Measurements from ENCODE around the gene NDUFA12. TPM values are rescaled to one million over a fixed set of nuclear protein-coding genes. Genes with fewer than 3 reads are reported as not detected.
"Not testable (repeated sequence)": the region's sequence is repeated elsewhere in the genome, so short reads cannot be mapped to it uniquely, and the experiment has no call there.

The NDUFA12 gene
- total and polyA plus RNA-seq, 4 donors, result 105 to 162 (median 157) TPM

GRCh38 chr12:95004610-95005009 is 1.1 kb upstream of the NDUFA12 start:
- peaks cover 1% of the 10 kb centered on the region for H3K9me3 ChIP-seq (ENCODE audit: control insufficient read depth, insufficient read depth, low read length)
- peaks cover 11% of the 10 kb centered on the region for H3K4me1 ChIP-seq (ENCODE audit: control insufficient read depth, insufficient read depth, low read length)
- no peak for DNase-seq (ENCODE audit: low read depth in 4 of 6, low spot score in 6 of 6)
- peaks cover 12% of the 10 kb centered on the region for H3K36me3 ChIP-seq (ENCODE audit: control insufficient read depth, insufficient read depth, low read length)
- WGBS (ENCODE audit: insufficient coverage), result no CpG with 5 or more reads among the region's 2 CpGs
- H3K27ac ChIP-seq (ENCODE audit: low read depth, low read length), result no peak overlapping the region
- H3K27me3 ChIP-seq (ENCODE audit: control insufficient read depth, insufficient read depth, low read length), result no peaks in the 10 kb centered on the region
- H3K4me3 ChIP-seq (ENCODE audit: low read depth, low read length), result no peak overlapping the region

- Histone ChIP-seq H3K27me3 (ENCODE audit: control insufficient read depth, insufficient read depth, low read length) (no peaks in the 10 kb centered on the region), H3K36me3 (ENCODE audit: control insufficient read depth, insufficient read depth, low read length) (peaks cover 12% of the 10 kb centered on the region), H3K9me3 (ENCODE audit: control insufficient read depth, insufficient read depth, low read length) (peaks cover 1% of the 10 kb centered on the region), H3K4me3 (ENCODE audit: low read depth, low read length) (peak overlapping the region; percentile 92), H3K27ac (ENCODE audit: low read depth, low read length) (peak overlapping the region; percentile 91), H3K4me1 (ENCODE audit: control insufficient read depth, insufficient read depth, low read length) (peaks cover 11% of the 10 kb centered on the region)
- 5% methylated on average over 3 of the region's 15 CpGs for WGBS (ENCODE audit: insufficient coverage)
- DNase-seq (ENCODE audit: low read depth in 4 of 6, low spot score in 6 of 6), result no peak
Observed at GRCh38 chr12:95003921-95004272, 400 bp upstream of the NDUFA12 start.

GRCh38 chr12:95002754-95003153 is 743 bp downstream of the NDUFA12 start:
- Histone ChIP-seq H3K27ac (ENCODE audit: low read depth, low read length) (peak overlapping the region; percentile 91), H3K4me1 (ENCODE audit: control insufficient read depth, insufficient read depth, low read length) (peaks cover 11% of the 10 kb centered on the region), H3K36me3 (ENCODE audit: control insufficient read depth, insufficient read depth, low read length) (peaks cover 12% of the 10 kb centered on the region), H3K4me3 (ENCODE audit: low read depth, low read length) (peak overlapping the region; percentile 92), H3K9me3 (ENCODE audit: control insufficient read depth, insufficient read depth, low read length) (no peaks in the 10 kb centered on the region), H3K27me3 (ENCODE audit: control insufficient read depth, insufficient read depth, low read length) (no peaks in the 10 kb centered on the region)
- WGBS (ENCODE audit: insufficient coverage), result no CpG with 5 or more reads among the region's 3 CpGs
- DNase-seq (ENCODE audit: low read depth in 4 of 6, low spot score in 6 of 6), result peak in 1 of 6 donors; percentile 2

- no CpG with 5 or more reads among the region's 4 CpGs for WGBS (ENCODE audit: insufficient coverage)
- H3K9me3 ChIP-seq (ENCODE audit: control insufficient read depth, insufficient read depth, low read length), result no peaks in the 10 kb centered on the region
Observed at GRCh38 chr12:94998326-94998725, 5.2 kb downstream of the NDUFA12 start.

GRCh38 chr12:94997726-94998125 is 5.8 kb downstream of the NDUFA12 start:
- Histone ChIP-seq H3K27ac (ENCODE audit: low read depth, low read length) (no peak overlapping the region), H3K27me3 (ENCODE audit: control insufficient read depth, insufficient read depth, low read length) (no peaks in the 10 kb centered on the region), H3K4me1 (ENCODE audit: control insufficient read depth, insufficient read depth, low read length) (peaks cover 6% of the 10 kb centered on the region), H3K4me3 (ENCODE audit: low read depth, low read length) (no peak overlapping the region), H3K36me3 (ENCODE audit: control insufficient read depth, insufficient read depth, low read length) (peaks cover 23% of the 10 kb centered on the region), H3K9me3 (ENCODE audit: control insufficient read depth, insufficient read depth, low read length) (no peaks in the 10 kb centered on the region)
- no peak for DNase-seq (ENCODE audit: low read depth in 4 of 6, low spot score in 6 of 6)

More at GRCh38 chr12:94998326-94998725, 5.2 kb downstream of the NDUFA12 start:
- Histone ChIP-seq H3K27me3 (ENCODE audit: control insufficient read depth, insufficient read depth, low read length) (no peaks in the 10 kb centered on the region), H3K27ac (ENCODE audit: low read depth, low read length) (no peak overlapping the region), H3K4me3 (ENCODE audit: low read depth, low read length) (no peak overlapping the region), H3K36me3 (ENCODE audit: control insufficient read depth, insufficient read depth, low read length) (peaks cover 23% of the 10 kb centered on the region), H3K4me1 (ENCODE audit: control insufficient read depth, insufficient read depth, low read length) (peaks cover 6% of the 10 kb centered on the region)
- DNase-seq (ENCODE audit: low read depth in 4 of 6, low spot score in 6 of 6), result no peak

- Histone ChIP-seq H3K36me3 (ENCODE audit: control insufficient read depth, insufficient read depth, low read length) (peaks cover 23% of the 10 kb centered on the region), H3K4me1 (ENCODE audit: control insufficient read depth, insufficient read depth, low read length) (peaks cover 5% of the 10 kb centered on the region), H3K27me3 (ENCODE audit: control insufficient read depth, insufficient read depth, low read length) (no peaks in the 10 kb centered on the region), H3K27ac (ENCODE audit: low read depth, low read length) (no peak overlapping the region), H3K4me3 (ENCODE audit: low read depth, low read length) (no peak overlapping the region), H3K9me3 (ENCODE audit: control insufficient read depth, insufficient read depth, low read length) (no peaks in the 10 kb centered on the region)
- WGBS (ENCODE audit: insufficient coverage), result no CpG with 5 or more reads among the region's 6 CpGs
- DNase-seq (ENCODE audit: low read depth in 4 of 6, low spot score in 6 of 6), result no peak
Observed at GRCh38 chr12:94997061-94997460, 6.4 kb downstream of the NDUFA12 start.

- Histone ChIP-seq H3K27ac (ENCODE audit: low read depth, low read length) (no peak overlapping the region), H3K36me3 (ENCODE audit: control insufficient read depth, insufficient read depth, low read length) (peaks cover 15% of the 10 kb centered on the region), H3K27me3 (ENCODE audit: control insufficient read depth, insufficient read depth, low read length) (no peaks in the 10 kb centered on the region), H3K9me3 (ENCODE audit: control insufficient read depth, insufficient read depth, low read length) (no peaks in the 10 kb centered on the region), H3K4me3 (ENCODE audit: low read depth, low read length) (no peak overlapping the region), H3K4me1 (ENCODE audit: control insufficient read depth, insufficient read depth, low read length) (no peaks in the 10 kb centered on the region)
- 90% methylated on average over 2 of the region's 2 CpGs for WGBS (ENCODE audit: insufficient coverage)
- DNase-seq (ENCODE audit: low read depth in 4 of 6, low spot score in 6 of 6), result no peak
Observed at GRCh38 chr12:94994312-94994711, 9.2 kb downstream of the NDUFA12 start.

GRCh38 chr12:94993855-94994254 is 9.6 kb downstream of the NDUFA12 start:
- WGBS (ENCODE audit: insufficient coverage), result no CpG with 5 or more reads among the region's 3 CpGs
- H3K36me3 ChIP-seq (ENCODE audit: control insufficient read depth, insufficient read depth, low read length), result peaks cover 15% of the 10 kb centered on the region
- not testable (repeated sequence) for H3K4me1 ChIP-seq (ENCODE audit: control insufficient read depth, insufficient read depth, low read length); DNase-seq (ENCODE audit: low read depth in 4 of 6, low spot score in 6 of 6); H3K27me3 ChIP-seq (ENCODE audit: control insufficient read depth, insufficient read depth, low read length); H3K4me3 ChIP-seq (ENCODE audit: low read depth, low read length); H3K9me3 ChIP-seq (ENCODE audit: control insufficient read depth, insufficient read depth, low read length); H3K27ac ChIP-seq (ENCODE audit: low read depth, low read length)

- 100% methylated on average over 3 of the region's 3 CpGs for WGBS (ENCODE audit: insufficient coverage)
- Histone ChIP-seq H3K4me1 (ENCODE audit: control insufficient read depth, insufficient read depth, low read length) (no peaks in the 10 kb centered on the region), H3K36me3 (ENCODE audit: control insufficient read depth, insufficient read depth, low read length) (peaks cover 8% of the 10 kb centered on the region), H3K27ac (ENCODE audit: low read depth, low read length) (no peak overlapping the region), H3K4me3 (ENCODE audit: low read depth, low read length) (no peak overlapping the region), H3K9me3 (ENCODE audit: control insufficient read depth, insufficient read depth, low read length) (no peaks in the 10 kb centered on the region), H3K27me3 (ENCODE audit: control insufficient read depth, insufficient read depth, low read length) (no peaks in the 10 kb centered on the region)
- DNase-seq (ENCODE audit: low read depth in 4 of 6, low spot score in 6 of 6), result no peak
Observed at GRCh38 chr12:94990222-94990621, 13.3 kb downstream of the NDUFA12 start.

- Histone ChIP-seq H3K27me3 (ENCODE audit: control insufficient read depth, insufficient read depth, low read length) (no peaks in the 10 kb centered on the region), H3K4me1 (ENCODE audit: control insufficient read depth, insufficient read depth, low read length) (no peaks in the 10 kb centered on the region), H3K27ac (ENCODE audit: low read depth, low read length) (no peak overlapping the region), H3K36me3 (ENCODE audit: control insufficient read depth, insufficient read depth, low read length) (peaks cover 11% of the 10 kb centered on the region), H3K9me3 (ENCODE audit: control insufficient read depth, insufficient read depth, low read length) (no peaks in the 10 kb centered on the region), H3K4me3 (ENCODE audit: low read depth, low read length) (no peak overlapping the region)
- WGBS (ENCODE audit: insufficient coverage), result 78% methylated on average over 6 of the region's 6 CpGs
- DNase-seq (ENCODE audit: low read depth in 4 of 6, low spot score in 6 of 6), result no peak
Observed at GRCh38 chr12:94988471-94988870, 15.0 kb downstream of the NDUFA12 start.
